Stimulated activated memory B cell treated with anti-CD40 and anti-IgM and Interleukin-4, amounts not matched to agents 10 μg/mL and 1 μg/mL and 100 μg/mL, for 72 hours (primary cell): ENCODE results near the gene CSNK1G1.
"Not testable (repeated sequence)": the region's sequence is repeated elsewhere in the genome, so short reads cannot be mapped to it uniquely, and the experiment has no call there.

Source experiments
- ATAC-seq: fragments of 150-1000 bp; cut with Tn5 transposase; 2 replicates; pipeline ENCODE4 v1.10.0; 2021
- H3K27ac Mint-ChIP-seq: one replicate; pipeline ENCODE4 v1.8.0; 2022; ENCODE audit warnings: mild to moderate bottlenecking, mixed read lengths
- H3K27me3 Mint-ChIP-seq: one replicate; pipeline ENCODE4 v1.8.0; 2022; ENCODE audit warnings: mixed read lengths
- H3K36me3 Mint-ChIP-seq: one replicate; pipeline ENCODE4 v1.8.0; 2022; ENCODE audit warnings: mixed read lengths
- H3K4me1 Mint-ChIP-seq: one replicate; pipeline ENCODE4 v1.8.0; 2022; ENCODE audit warnings: mixed read lengths
- H3K4me3 Mint-ChIP-seq: one replicate; pipeline ENCODE4 v1.8.0; 2022; ENCODE audit warnings: mild to moderate bottlenecking, moderate library complexity, mixed read lengths
- H3K9me3 Mint-ChIP-seq: one replicate; pipeline ENCODE4 v1.8.0; 2022; ENCODE audit warnings: mixed read lengths

Gene CSNK1G1

GRCh38 chr15:64217429-64217750, 138.6 kb downstream of the CSNK1G1 start:
- not testable (repeated sequence) for H3K9me3 Mint-ChIP-seq, H3K27ac Mint-ChIP-seq, H3K27me3 Mint-ChIP-seq, H3K4me1 Mint-ChIP-seq, ATAC-seq, H3K4me3 Mint-ChIP-seq
- peaks cover 19% of the 10 kb centered on the region for H3K36me3 Mint-ChIP-seq

- no peaks in the 10 kb centered on the region for H3K27me3 Mint-ChIP-seq
- H3K9me3 Mint-ChIP-seq: peaks cover under 1% of the 10 kb centered on the region
- ATAC-seq: no peak
- H3K4me1 Mint-ChIP-seq: no peaks in the 10 kb centered on the region
- peaks cover 16% of the 10 kb centered on the region for H3K36me3 Mint-ChIP-seq
- H3K27ac Mint-ChIP-seq: no peak overlapping the region
- no peak overlapping the region for H3K4me3 Mint-ChIP-seq
Observed at GRCh38 chr15:64216730-64217428, 139.1 kb downstream of the CSNK1G1 start.

- Mint-ChIP-seq H3K4me3 (no peak overlapping the region), H3K4me1 (no peaks in the 10 kb centered on the region), H3K27me3 (no peaks in the 10 kb centered on the region), H3K27ac (no peak overlapping the region), H3K9me3 (no peaks in the 10 kb centered on the region), H3K36me3 (peaks cover 14% of the 10 kb centered on the region)
- ATAC-seq: no peak
Observed at GRCh38 chr15:64216196-64216595, 139.8 kb downstream of the CSNK1G1 start.

GRCh38 chr15:64213646-64214045, 142.3 kb downstream of the CSNK1G1 start:
- Mint-ChIP-seq H3K4me3 (no peak overlapping the region), H3K27ac (no peak overlapping the region), H3K4me1 (no peaks in the 10 kb centered on the region), H3K36me3 (peaks cover 14% of the 10 kb centered on the region), H3K9me3 (no peaks in the 10 kb centered on the region), H3K27me3 (no peaks in the 10 kb centered on the region)
- ATAC-seq: no peak

- no peaks in the 10 kb centered on the region for H3K27me3 Mint-ChIP-seq
- no peaks in the 10 kb centered on the region for H3K9me3 Mint-ChIP-seq
- H3K4me3 Mint-ChIP-seq: no peak overlapping the region
- peaks cover 14% of the 10 kb centered on the region for H3K36me3 Mint-ChIP-seq
- H3K4me1 Mint-ChIP-seq: no peaks in the 10 kb centered on the region
- ATAC-seq: no peak
- H3K27ac Mint-ChIP-seq: no peak overlapping the region
Observed at GRCh38 chr15:64211696-64212095, 144.3 kb downstream of the CSNK1G1 start.

- ATAC-seq: no peak
- Mint-ChIP-seq H3K36me3 (peaks cover 14% of the 10 kb centered on the region), H3K27ac (no peak overlapping the region), H3K4me1 (no peaks in the 10 kb centered on the region), H3K27me3 (no peaks in the 10 kb centered on the region), H3K4me3 (no peak overlapping the region), H3K9me3 (no peaks in the 10 kb centered on the region)
Observed at GRCh38 chr15:64210371-64210770, 145.6 kb downstream of the CSNK1G1 start.

GRCh38 chr15:64209680-64210334, 146.2 kb downstream of the CSNK1G1 start:
- H3K4me3 Mint-ChIP-seq: no peak overlapping the region
- no peak for ATAC-seq
- H3K9me3 Mint-ChIP-seq: no peaks in the 10 kb centered on the region
- no peaks in the 10 kb centered on the region for H3K4me1 Mint-ChIP-seq
- H3K27ac Mint-ChIP-seq: no peak overlapping the region
- peaks cover 14% of the 10 kb centered on the region for H3K36me3 Mint-ChIP-seq
- no peaks in the 10 kb centered on the region for H3K27me3 Mint-ChIP-seq

- no peak for ATAC-seq
- no peaks in the 10 kb centered on the region for H3K4me1 Mint-ChIP-seq
Observed at GRCh38 chr15:64205202-64205601, 150.8 kb downstream of the CSNK1G1 start.

GRCh38 chr15:64197425-64197824, 158.5 kb downstream of the CSNK1G1 start:
- no peaks in the 10 kb centered on the region for H3K9me3 Mint-ChIP-seq
- no peaks in the 10 kb centered on the region for H3K4me1 Mint-ChIP-seq
- no peak overlapping the region for H3K27ac Mint-ChIP-seq
- no peaks in the 10 kb centered on the region for H3K27me3 Mint-ChIP-seq
- H3K36me3 Mint-ChIP-seq: peaks cover 44% of the 10 kb centered on the region
- ATAC-seq: no peak
- no peak overlapping the region for H3K4me3 Mint-ChIP-seq

More at GRCh38 chr15:64205202-64205601, 150.8 kb downstream of the CSNK1G1 start:
- Mint-ChIP-seq H3K27ac (no peak overlapping the region), H3K36me3 (peaks cover 31% of the 10 kb centered on the region), H3K27me3 (no peaks in the 10 kb centered on the region), H3K4me3 (no peak overlapping the region), H3K9me3 (no peaks in the 10 kb centered on the region)

- Mint-ChIP-seq H3K27me3 (no peaks in the 10 kb centered on the region), H3K4me3 (no peak overlapping the region), H3K27ac (no peak overlapping the region), H3K36me3 (peaks cover 30% of the 10 kb centered on the region), H3K9me3 (no peaks in the 10 kb centered on the region), H3K4me1 (no peaks in the 10 kb centered on the region)
- no peak for ATAC-seq
Observed at GRCh38 chr15:64193971-64194370, 162.0 kb downstream of the CSNK1G1 start.

GRCh38 chr15:64191971-64192830, 163.8 kb downstream of the CSNK1G1 start:
- no peak for ATAC-seq
- Mint-ChIP-seq H3K9me3 (no peaks in the 10 kb centered on the region), H3K27ac (no peak overlapping the region), H3K4me3 (no peak overlapping the region), H3K4me1 (no peaks in the 10 kb centered on the region), H3K36me3 (peaks cover 28% of the 10 kb centered on the region), H3K27me3 (no peaks in the 10 kb centered on the region)

GRCh38 chr15:64187396-64188191, 168.4 kb downstream of the CSNK1G1 start:
- Mint-ChIP-seq H3K9me3 (no peaks in the 10 kb centered on the region), H3K4me3 (no peak overlapping the region), H3K27me3 (no peaks in the 10 kb centered on the region), H3K36me3 (peaks cover 6% of the 10 kb centered on the region), H3K27ac (no peak overlapping the region), H3K4me1 (no peaks in the 10 kb centered on the region)
- no peak for ATAC-seq

- Mint-ChIP-seq H3K36me3 (peaks cover 6% of the 10 kb centered on the region), H3K4me1 (peaks cover 10% of the 10 kb centered on the region), H3K27ac (no peak overlapping the region), H3K9me3 (no peaks in the 10 kb centered on the region), H3K4me3 (no peak overlapping the region), H3K27me3 (no peaks in the 10 kb centered on the region)
- no peak for ATAC-seq
Observed at GRCh38 chr15:64185146-64185911, 170.6 kb downstream of the CSNK1G1 start.

- Mint-ChIP-seq H3K27me3 (no peaks in the 10 kb centered on the region), H3K9me3 (no peaks in the 10 kb centered on the region), H3K4me1 (peaks cover 20% of the 10 kb centered on the region), H3K4me3 (no peak overlapping the region), H3K27ac (no peak overlapping the region), H3K36me3 (no peaks in the 10 kb centered on the region)
- ATAC-seq: no peak
Observed at GRCh38 chr15:64182859-64183370, 173.1 kb downstream of the CSNK1G1 start.
